Pancreas (tissue), 10 donors: ENCODE measurements around the gene ZNF738. TPM values are rescaled to one million over a fixed set of nuclear protein-coding genes. Genes with fewer than 3 reads are reported as not detected.

Experiments used
- ATAC-seq, 4 donors: fragments of 200-7000 bp; cut with Tn5 transposase; one replicate each; pipeline versions ENCODE4 v1.8.0 to v1.9.1; 2020; ENCODE audit warnings: mild to moderate bottlenecking in 4 of 4, moderate library complexity in 4 of 4
- DNase-seq, 6 donors: peaks; one replicate each; pipeline ENCODE4 v3.0.0-alpha.2; 2020
- FAIRE-seq: peaks from 2 replicates; lab custom pipeline; 2012; peaks lifted over from hg19 to GRCh38; lab: Jason Lieb, UNC
- H3K27ac ChIP-seq, 4 donors: fragments of 200-600 bp; sonication (generic); 1 replicate in 3 of 4; 2 replicates in 1 of 4; pipeline versions ENCODE4 v1.5.0 to v1.8.0; 2020
- H3K27me3 ChIP-seq, 4 donors: fragments of 200-600 bp; one replicate each; pipeline ENCODE4 v1.8.0; 2021
- H3K36me3 ChIP-seq, 3 donors: fragments of 200-600 bp; sonication (generic) in 1 of 3; one replicate each; pipeline versions ENCODE4 v1.5.0 to v1.8.0; 2020 to 2021
- H3K4me1 ChIP-seq, 3 donors: fragments of 200-600 bp; one replicate each; pipeline ENCODE4 v1.8.0; 2021
- H3K4me3 ChIP-seq, 4 donors: fragments of 200-600 bp; sonication (generic) in 2 of 4; one replicate each; pipeline versions ENCODE4 v1.5.0 to v1.8.0; 2020 to 2021
- H3K9me3 ChIP-seq, 4 donors: fragments of 200-600 bp; one replicate each; pipeline ENCODE4 v1.8.0; 2021
- WGBS, 2 donors: extraction: QIAGEN DNeasy Blood & Tissue Kit; methylation state at CpG; one replicate each; pipeline ENCODE4 v1.1.7; 2013; 5-methylcytosine and 5-hydroxymethylcytosine counted together
- intact Hi-C, 3 donors: fragments of 100-400 bp; cut with DNase I; formaldehyde crosslinking; loops; one replicate each; pipeline versions ENCODE4 v1.11.1 to v1.14.2; 2022
- polyA plus RNA-seq, 2 donors: library from polyadenylated mRNA; stranded (reverse); fragments of 200-250 nt; gene quantifications; one replicate each; pipeline ENCODE4 v1.2.3, GENCODE V29; 2013
- total RNA-seq, 6 donors: library from RNA; stranded (reverse); fragmentation: NEBNext Ultra II Directional in 4 of 6; extraction: Animal tissue kit (Norgen Biotek cat#: 25700) in 4 of 6; gene quantifications; one replicate each; pipeline versions ENCODE4 v1.2.1 to v1.2.4, GENCODE V29; 2021 to 2023
- TF ChIP-seq, protein P1 (sequence below), 4 donors: fragments of 200-600 bp; sonication (generic) in 3 of 4; IDR thresholded peaks; one replicate each; pipeline versions ENCODE4 v1.5.0 to v1.8.0; 2021; ENCODE audit warnings: antibody characterized with exemption in 4 of 4
- donor health status: healthy with polysubstance abuse.
- donor health status: DM: no; HTN: no; CAD: no; lungs with moderate emphysema.
- donor health status: DM: no; HTN: no; CAD: no.
- donor health status: control.
- donor health status: control.
- donor health status: Bipolar disorder and iron deficiency.
- donor health status: DM: yes; HTN: yes; CAD: no.
- donor health status: DM: no; HTN: no; CAD: no.
- donor health status: DM: no; HTN: no; CAD: no.
- donor health status: DM: yes; HTN: yes; CAD: no.

The ZNF738 gene
- total and polyA plus RNA-seq, 8 donors = 1.4 to 5.0 (median 2.5) TPM

DNA sequence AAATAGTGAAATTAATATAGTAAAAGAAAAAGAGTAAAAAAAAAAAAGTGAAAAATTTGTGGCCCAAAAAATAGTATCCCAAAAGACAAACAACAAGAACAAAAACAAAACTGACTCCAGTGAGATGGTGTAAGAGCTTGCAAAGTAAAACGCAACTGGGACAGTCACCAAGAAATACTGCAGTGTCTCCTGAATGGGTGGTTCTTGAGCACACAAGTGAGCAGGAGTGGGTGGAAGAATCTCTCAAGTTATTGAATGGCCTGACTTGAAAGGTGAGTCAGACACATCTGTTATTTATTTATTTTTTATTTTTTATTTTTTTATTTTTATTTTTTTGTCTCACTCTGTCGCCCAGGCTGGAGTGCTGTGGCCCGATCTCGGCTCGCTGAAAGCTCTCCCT lies 40.1 kb downstream of the ZNF738 start:
- H3K36me3 ChIP-seq = peaks cover 0 to 3% (median 0%) of the 10 kb centered on the region in 3 donors
- ATAC-seq = no peak
- H3K9me3 ChIP-seq = no peaks in the 10 kb centered on the region
- WGBS, 2 donors = 92 to 93% methylated on average over 5 of the region's 5 CpGs
- H3K27ac ChIP-seq = no peak overlapping the region
- H3K27me3 ChIP-seq = no peaks in the 10 kb centered on the region
- intact Hi-C loops = no loop called here
- no peak for FAIRE-seq
- TF ChIP-seq, protein P1, sequence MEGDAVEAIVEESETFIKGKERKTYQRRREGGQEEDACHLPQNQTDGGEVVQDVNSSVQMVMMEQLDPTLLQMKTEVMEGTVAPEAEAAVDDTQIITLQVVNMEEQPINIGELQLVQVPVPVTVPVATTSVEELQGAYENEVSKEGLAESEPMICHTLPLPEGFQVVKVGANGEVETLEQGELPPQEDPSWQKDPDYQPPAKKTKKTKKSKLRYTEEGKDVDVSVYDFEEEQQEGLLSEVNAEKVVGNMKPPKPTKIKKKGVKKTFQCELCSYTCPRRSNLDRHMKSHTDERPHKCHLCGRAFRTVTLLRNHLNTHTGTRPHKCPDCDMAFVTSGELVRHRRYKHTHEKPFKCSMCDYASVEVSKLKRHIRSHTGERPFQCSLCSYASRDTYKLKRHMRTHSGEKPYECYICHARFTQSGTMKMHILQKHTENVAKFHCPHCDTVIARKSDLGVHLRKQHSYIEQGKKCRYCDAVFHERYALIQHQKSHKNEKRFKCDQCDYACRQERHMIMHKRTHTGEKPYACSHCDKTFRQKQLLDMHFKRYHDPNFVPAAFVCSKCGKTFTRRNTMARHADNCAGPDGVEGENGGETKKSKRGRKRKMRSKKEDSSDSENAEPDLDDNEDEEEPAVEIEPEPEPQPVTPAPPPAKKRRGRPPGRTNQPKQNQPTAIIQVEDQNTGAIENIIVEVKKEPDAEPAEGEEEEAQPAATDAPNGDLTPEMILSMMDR (IDR thresholded peaks at IDR 0.05) = no peak
- no peak overlapping the region for H3K4me3 ChIP-seq
- no peak for DNase-seq
- H3K4me1 ChIP-seq = peaks cover 0 to 20% (median 5%) of the 10 kb centered on the region in 3 donors

DNA sequence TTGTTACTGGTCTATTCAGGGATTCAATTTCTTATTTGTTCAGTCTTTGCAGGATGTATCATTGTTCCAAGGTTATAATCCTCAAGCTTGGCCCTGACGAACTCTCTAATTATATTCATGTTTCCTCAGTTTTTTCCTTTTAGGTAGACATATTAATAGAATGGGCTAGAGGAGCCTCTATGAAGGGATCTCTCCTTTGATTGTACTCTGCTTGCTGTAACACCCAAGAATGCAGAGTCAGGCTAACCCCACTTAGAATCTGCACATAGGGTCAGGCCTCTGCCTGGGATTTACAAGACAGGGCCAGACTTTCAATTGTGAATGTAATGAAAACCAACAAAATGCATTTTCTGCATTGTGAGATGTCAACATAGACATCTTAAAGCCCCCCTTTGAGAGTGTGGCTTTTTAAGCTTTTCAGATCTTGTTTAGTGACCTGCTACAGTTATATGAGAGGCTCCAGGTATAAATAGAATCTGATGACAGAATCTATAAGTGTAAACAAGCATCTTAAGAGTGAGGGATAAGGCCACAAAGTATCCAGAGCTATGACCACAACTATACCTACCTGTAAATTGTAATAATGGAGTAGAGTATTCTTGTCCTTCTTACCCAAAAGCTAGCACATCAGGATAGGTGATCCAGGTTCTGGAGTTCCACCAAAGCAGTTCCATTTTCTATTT lies 43.6 kb downstream of the ZNF738 start:
- Histone ChIP-seq H3K36me3 (peaks cover 0 to 12% (median 0%) of the 10 kb centered on the region in 3 donors), H3K27ac (no peak overlapping the region), H3K9me3 (no peaks in the 10 kb centered on the region), H3K4me1 (peaks cover 0 to 20% (median 9%) of the 10 kb centered on the region in 3 donors), H3K27me3 (no peaks in the 10 kb centered on the region), H3K4me3 (no peak overlapping the region)
- TF ChIP-seq, protein P1 (IDR thresholded peaks at IDR 0.05) = no peak
- ATAC-seq (no peak), FAIRE-seq (no peak), DNase-seq (no peak)
- 85 to 89% methylated on average over 1 of the region's 1 CpG for WGBS, 2 donors
- intact Hi-C loops = no loop called here

DNA sequence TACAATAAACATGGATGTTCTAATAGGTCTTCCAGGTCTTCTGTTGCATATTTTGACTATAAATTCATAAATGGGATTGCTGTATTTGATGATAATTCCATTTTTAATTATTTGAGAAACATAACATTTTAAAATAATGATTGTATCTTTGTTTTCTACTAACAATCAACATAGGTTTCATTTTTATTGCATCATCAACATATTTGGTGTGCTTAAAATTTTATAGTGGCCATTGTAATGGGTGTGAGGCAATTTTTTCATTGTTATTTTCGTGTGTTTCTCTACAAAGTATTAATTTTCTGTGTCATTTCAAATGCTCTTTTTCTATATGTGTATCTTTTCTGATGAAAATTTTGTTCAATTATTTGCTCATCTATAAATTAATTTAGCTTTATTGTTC lies 51.4 kb downstream of the ZNF738 start:
- H3K27me3 ChIP-seq = no peaks in the 10 kb centered on the region
- no peaks in the 10 kb centered on the region for H3K9me3 ChIP-seq
- intact Hi-C loops = no loop called here
- ATAC-seq (no peak), DNase-seq (no peak), FAIRE-seq (peak; percentile 78)
- H3K4me3 ChIP-seq = no peak overlapping the region
- TF ChIP-seq, protein P1 (IDR thresholded peaks at IDR 0.05) = no peak
- no peak overlapping the region for H3K27ac ChIP-seq
- 87 to 89% methylated on average over 1 of the region's 1 CpG for WGBS, 2 donors
- peaks cover 0 to 29% (median 0%) of the 10 kb centered on the region in 3 donors for H3K36me3 ChIP-seq
- no peaks in the 10 kb centered on the region for H3K4me1 ChIP-seq

DNA sequence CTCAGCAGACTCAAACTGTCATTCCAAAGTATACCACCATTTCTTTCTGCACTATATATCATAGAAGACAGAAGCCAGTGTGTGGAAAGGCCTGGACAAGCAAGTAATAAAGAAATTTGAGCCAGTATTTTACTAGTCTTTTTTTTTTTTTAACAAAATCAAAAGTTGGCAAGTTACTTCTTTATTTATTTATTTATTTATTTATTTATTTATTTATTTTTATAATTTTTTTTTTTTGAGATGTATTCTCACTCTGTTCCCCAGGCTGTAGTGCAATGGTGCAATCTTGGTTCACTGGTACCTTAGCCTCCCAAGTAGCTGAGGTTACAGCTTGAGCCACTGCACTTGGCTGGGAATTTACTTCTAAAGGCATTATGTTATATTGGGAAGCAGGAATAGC lies 63.4 kb downstream of the ZNF738 start:
- Histone ChIP-seq H3K4me3 (no peak overlapping the region), H3K27me3 (no peaks in the 10 kb centered on the region), H3K27ac (no peak overlapping the region), H3K4me1 (no peaks in the 10 kb centered on the region), H3K36me3 (no peaks in the 10 kb centered on the region), H3K9me3 (peaks cover 0 to 23% (median 9%) of the 10 kb centered on the region in 4 donors)
- TF ChIP-seq, protein P1 (IDR thresholded peaks at IDR 0.05) = no peak
- ATAC-seq (no peak), DNase-seq (no peak), FAIRE-seq (no peak)
- intact Hi-C loops = no loop called here
